HPDE6-E6E7 (cell line): Measurements from ENCODE around the gene GATA5.

Source experiments
- DNase-seq: peaks from one replicate; pipeline ENCODE4 v3.0.0; 2011; ENCODE audit warnings: missing footprints; ENCODE audit errors: extremely low spot score

Gene GATA5

GRCh38 chr20:62488470-62488869 is 12.7 kb upstream of the GATA5 start:
- no peak for DNase-seq

DNA sequence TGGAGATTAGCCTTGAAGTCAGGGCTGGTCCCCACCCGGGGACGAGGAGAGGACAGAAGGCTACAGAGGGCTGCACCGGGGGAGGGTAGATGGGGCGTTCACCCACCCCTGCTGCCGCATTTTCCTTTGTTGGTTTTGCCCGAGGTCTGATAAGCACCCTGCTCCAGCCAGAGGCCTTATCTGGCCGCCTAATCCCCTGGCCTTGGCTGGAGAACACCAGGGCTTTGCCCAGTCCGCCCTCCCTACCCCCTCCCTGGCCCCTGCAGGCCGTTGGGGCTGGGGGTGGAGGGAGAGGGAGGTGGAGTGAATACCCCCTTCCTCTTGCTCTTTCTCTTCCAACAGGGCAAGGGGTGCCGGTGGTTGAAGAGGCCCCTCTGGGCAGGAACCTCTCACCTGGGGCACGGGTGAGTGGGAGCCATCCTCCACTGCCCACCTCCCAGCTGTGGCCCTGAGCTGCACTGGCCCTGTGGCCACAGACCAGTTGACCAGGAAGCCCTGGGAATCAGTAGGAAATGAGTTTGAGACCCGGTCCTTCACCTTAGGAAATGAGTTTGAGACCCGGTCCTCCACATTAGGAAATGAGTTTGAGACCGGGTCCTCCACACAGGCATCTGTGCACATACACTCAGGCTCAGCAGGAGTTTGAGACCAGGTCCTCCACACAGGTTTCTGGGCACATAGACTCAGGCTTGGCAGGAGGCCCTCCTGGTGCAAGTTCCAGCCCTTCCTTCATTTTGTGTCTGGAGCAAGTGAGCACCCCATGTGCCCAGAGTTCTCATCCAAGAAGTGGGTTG is 12.0 kb upstream of the GATA5 start:
- no peak for DNase-seq

GRCh38 chr20:62487118-62487517 is 11.3 kb upstream of the GATA5 start:
- DNase-seq, result no peak

GRCh38 chr20:62486484-62486883 is 10.7 kb upstream of the GATA5 start:
- DNase-seq, result no peak

DNA sequence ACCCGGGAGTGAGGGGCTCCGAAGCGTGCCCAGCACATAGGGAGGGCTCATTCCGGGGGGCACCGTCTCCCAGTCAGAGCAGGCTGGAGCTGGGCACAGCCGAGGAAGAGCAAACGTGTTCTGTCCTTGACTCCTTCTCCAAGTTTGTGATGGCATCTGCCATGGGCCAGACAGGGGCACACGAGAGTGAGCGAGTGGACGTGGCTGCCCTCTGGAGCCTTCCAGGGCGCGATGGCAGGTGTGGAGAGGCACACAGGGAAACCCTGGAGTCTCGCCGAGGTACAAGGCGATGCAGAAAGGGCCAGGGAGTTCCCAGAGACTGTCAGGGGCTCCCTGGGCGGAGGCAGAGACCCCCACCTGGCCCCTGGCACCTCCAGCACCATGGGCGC is 9.9 kb upstream of the GATA5 start:
- no peak for DNase-seq

DNA sequence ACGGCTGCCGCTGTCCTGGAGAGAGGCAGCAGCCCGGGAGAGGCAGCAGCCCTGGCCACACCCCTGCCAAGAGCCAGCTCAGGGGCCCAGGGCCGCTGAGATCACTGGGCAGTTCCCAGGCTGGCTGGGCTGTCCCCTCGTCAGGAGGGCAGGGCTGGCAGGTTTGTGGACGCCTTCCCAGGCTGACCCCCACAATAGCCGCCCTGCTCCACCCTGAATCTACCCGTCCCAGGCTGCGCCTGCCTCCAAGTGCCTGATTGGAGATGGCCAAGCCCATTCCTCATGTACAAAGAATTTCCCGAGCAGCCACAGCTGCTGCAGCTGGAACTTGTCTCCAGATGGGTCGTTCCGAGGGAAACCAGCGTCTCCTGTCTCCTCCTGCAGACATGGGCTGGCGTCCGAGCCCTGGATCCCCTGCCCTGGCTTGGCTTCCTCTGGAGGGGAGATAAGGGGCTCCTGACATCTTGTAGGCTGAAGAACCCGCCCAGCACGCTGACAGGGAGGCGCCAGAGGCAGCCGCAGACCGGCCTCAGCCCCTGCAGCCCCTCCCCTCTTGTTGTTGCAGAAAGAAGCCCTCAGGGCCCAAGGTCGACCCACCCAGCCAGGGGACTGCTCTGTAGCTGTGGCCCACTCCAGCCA is 9.4 kb upstream of the GATA5 start:
- no peak for DNase-seq

GRCh38 chr20:62484478-62484877 is 8.7 kb upstream of the GATA5 start:
- no peak for DNase-seq

DNA sequence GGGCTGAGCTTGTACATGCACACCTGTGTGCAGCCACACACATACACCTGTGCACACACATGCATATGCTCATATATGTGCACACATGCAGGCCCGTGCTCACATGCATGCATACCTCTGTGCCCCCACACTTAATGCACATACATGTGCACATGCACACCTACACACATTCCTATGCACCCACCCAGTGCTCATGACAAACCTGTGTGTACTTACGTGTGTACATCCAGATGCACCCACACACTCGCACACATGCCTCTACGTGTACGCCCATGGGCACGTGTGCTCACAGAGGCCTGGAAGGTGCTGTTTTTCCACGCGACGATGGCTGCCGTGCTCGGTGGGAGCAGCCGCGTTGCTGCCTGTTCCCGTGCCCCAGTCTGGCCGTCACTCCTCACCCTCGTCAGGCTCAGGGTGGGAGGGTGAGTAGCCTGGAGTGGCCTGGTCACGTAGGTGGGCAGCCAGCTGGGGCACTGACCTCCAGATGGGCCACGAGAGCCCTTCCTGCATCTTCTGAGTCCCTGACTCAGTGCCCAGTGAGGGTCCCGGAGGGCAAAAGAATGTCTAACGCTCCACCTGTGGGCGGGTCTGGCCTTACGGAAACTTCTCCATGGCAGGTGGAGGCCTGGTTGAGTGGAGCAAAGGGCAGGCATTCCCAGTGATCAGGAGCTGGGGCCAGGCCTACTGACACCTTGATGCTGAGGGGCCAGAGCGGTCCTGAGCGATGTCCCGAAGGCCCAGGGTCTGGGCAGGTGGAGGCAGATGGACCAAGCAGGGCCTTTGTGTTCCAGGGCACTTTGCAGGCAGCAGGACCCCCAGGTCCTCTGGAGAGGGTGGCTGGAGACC is 8.0 kb upstream of the GATA5 start:
- no peak for DNase-seq

- DNase-seq, result no peak
Measured at GRCh38 chr20:62482974-62483373, 7.2 kb upstream of the GATA5 start.

DNA sequence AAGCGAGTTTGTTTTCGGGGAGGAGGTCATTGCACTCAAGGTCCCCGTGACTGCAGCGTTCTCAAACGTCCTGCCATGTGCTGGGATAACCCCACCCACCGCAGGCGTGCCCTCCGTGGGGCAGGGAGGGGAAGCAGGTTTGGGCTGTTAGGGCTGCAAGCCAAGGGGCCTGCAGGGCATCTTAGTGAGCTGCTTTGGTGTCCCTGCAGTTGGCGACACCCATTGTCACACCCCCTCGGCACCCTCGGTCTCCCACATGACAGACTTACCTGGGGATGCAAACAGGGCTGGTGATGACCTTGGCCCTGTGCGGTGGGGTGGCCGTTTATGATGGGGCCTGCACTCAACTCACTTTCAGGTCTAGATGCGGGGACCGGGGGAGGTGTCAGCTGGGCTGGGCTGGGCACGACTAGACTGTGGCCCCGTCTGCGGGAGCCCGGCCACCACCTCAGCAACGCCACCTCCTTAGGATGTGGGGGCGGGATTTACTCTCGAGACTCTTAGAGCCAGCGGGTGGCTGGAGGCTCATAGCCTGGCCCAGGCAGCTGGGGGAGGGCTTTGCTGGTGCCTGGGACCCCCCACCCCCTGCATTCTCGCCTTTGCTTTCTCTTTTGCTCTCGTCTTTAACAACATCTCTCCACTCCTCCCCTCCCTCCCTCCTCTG is 6.5 kb upstream of the GATA5 start:
- DNase-seq, result no peak

- no peak for DNase-seq
Measured at GRCh38 chr20:62481425-62482145, 5.8 kb upstream of the GATA5 start.

- no peak for DNase-seq
Measured at GRCh38 chr20:62480318-62480717, 4.5 kb upstream of the GATA5 start.

DNA sequence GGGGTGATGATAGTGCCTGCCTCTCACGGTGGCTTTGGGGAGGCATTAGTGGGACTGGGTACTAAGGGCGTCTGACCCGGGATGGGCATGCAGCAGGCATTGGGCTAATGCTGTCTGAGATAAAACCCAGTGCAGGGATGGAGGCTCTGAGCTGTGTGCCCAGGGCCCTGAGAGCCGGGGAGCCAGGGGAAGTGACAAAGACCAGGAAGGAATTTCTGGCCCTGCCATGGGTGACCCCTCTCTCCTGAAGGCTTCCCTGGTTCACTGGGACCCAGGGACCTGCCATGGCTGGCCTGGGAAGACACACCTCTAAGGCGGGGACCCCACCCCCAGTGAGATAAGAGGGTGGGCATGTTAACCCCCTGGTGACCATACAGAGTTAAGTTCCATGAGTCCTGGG is 3.9 kb upstream of the GATA5 start:
- DNase-seq, result no peak

DNA sequence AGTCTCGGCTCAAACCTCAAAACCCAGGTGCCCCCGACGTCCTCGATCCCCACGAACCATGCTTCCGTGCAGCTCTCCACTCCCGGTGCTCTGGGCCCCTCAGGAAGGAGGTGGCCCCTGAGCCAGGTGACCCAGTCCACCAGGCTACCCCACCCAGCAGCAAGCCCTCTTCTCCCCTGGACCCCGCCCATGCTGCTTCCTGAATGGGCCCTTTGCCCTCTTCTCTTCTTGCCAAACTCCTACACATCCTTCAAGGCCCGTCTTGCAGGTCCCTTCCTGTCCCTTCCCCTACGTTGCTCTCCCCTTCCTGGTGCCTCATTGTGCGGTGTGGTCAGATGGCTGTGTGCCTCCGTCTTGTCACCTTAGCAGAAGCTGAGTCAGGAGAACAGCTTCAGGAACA is 3.4 kb upstream of the GATA5 start:
- no peak for DNase-seq

DNA sequence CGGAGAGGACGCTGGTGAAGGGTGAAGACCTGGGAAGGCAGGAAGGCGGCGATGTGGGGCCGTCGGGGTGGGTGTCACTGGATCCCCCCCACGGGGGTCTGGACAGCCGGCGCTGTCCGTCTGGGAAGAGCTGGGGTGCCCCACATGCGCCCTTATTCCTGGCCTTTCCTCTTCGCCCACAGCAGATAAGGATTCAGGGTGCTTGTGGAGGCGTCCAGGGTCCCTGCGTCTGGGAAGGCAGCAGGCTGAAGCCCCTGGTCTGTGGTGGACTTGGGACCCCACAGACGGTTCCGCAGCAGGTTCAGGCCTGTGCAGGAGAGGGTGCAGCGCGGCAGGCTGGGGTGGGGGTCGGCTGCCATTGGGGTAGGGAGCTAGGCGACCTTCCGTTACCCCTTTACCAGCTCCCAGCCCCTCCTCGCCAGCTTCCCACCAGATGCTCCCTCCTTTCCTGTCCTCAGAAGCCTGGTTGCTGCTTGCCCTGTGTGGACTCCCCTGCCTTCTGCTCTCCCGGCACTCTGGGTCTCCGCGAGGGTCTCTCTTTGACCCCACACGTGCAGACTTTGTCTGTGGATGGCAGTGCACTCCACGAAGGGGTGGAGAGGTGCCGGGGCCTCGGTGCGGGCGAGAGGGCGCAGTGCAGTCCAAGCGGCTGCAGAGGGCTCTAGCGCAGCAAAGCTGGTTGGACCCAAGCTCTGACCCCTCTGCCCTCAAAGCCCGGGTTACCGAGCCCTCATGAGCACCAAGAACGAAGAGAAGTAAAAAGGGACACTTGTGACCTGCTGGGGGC is 2.1 kb upstream of the GATA5 start:
- no peak for DNase-seq

GRCh38 chr20:62476056-62476838 is 452 bp upstream of the GATA5 start:
- no peak for DNase-seq

- DNase-seq, result no peak
Measured at GRCh38 chr20:62475027-62475771, 596 bp downstream of the GATA5 start.

GRCh38 chr20:62474604-62475026 is 1.2 kb downstream of the GATA5 start:
- DNase-seq, result no peak
